ENCODE measurements around the gene GRP. TPM values are rescaled to one million over a fixed set of nuclear protein-coding genes. Genes with fewer than 3 reads are reported as not detected.
A peak's percentile ranks its signal among the peaks of the same experiment; 100 is the strongest.

GRP gene
- total RNA-seq, 1 experiment from 2014 or later: not detected

- POLR2A ChIA-PET: no interaction called here
- peaks cover 0 to 7% of the 10 kb centered on the region in 2 experiments; a peak in 2 of 4 replicates for H3K4me1 ChIP-seq (ENCODE audit: control insufficient read depth in 1 of 2, insufficient read depth in 2 of 2, low read length in 2 of 2)
- no peak overlapping the region for H3K27ac ChIP-seq (ENCODE audit: low read depth, low read length)
- no peaks in the 10 kb centered on the region for H3K79me2 ChIP-seq (ENCODE audit: insufficient read depth, low read length)
- no peaks in the 10 kb centered on the region for H3K9me2 ChIP-seq (ENCODE audit: insufficient read depth)
- no peaks in the 10 kb centered on the region for H3K9me3 ChIP-seq (ENCODE audit: control insufficient read depth in 1 of 2, insufficient read depth in 1 of 2, low read depth in 1 of 2, low read length in 2 of 2)
- H3K4me3 ChIP-seq (replicated peaks in 1 of 2; ENCODE audit: low read depth in 1 of 2, low read length in 2 of 2): no peak overlapping the region
- no peak for TF ChIP-seq ZBTB33 (IDR thresholded peaks at IDR 0.05; ENCODE audit: extremely low read depth, insufficient replicate concordance, low read length)
- no peak for TF ChIP-seq YY1 (IDR thresholded peaks at IDR 0.05; ENCODE audit: extremely low read depth, insufficient replicate concordance, low read depth, low read length)
- no peak for TF ChIP-seq CTCF (IDR thresholded peaks at IDR 0.05 in 2 of 3, conservative IDR thresholded peaks at IDR 0.05 in 1 of 3; ENCODE audit: borderline replicate concordance in 1 of 3, insufficient read depth in 1 of 3, low read depth in 2 of 3, low read length in 2 of 3)
- no peak for TF ChIP-seq EZH2phosphoT487 (IDR thresholded peaks at IDR 0.05; ENCODE audit: borderline replicate concordance)
- TF ChIP-seq POLR2AphosphoS5 (IDR thresholded peaks at IDR 0.05; ENCODE audit: low read depth, low read length): no peak
- no peak for TF ChIP-seq ATF3 (IDR thresholded peaks at IDR 0.05)
- TF ChIP-seq SP1 (IDR thresholded peaks at IDR 0.05; ENCODE audit: low read depth): no peak
- no peak for TF ChIP-seq EZH2 (IDR thresholded peaks at IDR 0.05)
- TF ChIP-seq TCF7L2 (IDR thresholded peaks at IDR 0.05; ENCODE audit: borderline replicate concordance, extremely low read depth, insufficient read depth, insufficient read length): no peak
- CTCF ChIA-PET: interaction anchor here (1.5 kb wide), 1 partner anchor 19 kb away, joined by 4 read pairs; no protein-coding TSS in a partner anchor
- H2AFZ ChIP-seq (ENCODE audit: low read depth, low read length, poor library complexity, severe bottlenecking): peak overlapping the region; percentile 26
- no peaks in the 10 kb centered on the region for H4K20me1 ChIP-seq (ENCODE audit: insufficient read depth)
- peaks cover 8% of the 10 kb centered on the region for H3K27me3 ChIP-seq (ENCODE audit: insufficient read depth, low read length)
- intact Hi-C loops (cut with micrococcal nuclease): no loop called here
- BruUV-seq (replicated peaks): no TSS peak
- no peak overlapping the region for H3K9ac ChIP-seq (ENCODE audit: low read length)
- RAD21 ChIA-PET (ENCODE audit: low non-redundant PET in 1 of 2, low total read pairs in 2 of 2, uncharacterized antibody in 2 of 2, unreplicated experiment in 2 of 2): no interaction called here
- DNase-seq (ENCODE audit: low read depth, low spot score) (no peak), ATAC-seq (no peak)
- H3K4me2 ChIP-seq (ENCODE audit: low read length): no peak overlapping the region
- H3K36me3 ChIP-seq (ENCODE audit: control insufficient read depth in 1 of 2, insufficient read depth in 2 of 2, low read length in 2 of 2): no peaks in the 10 kb centered on the region
Measured at GRCh38 chr18:59268127-59268720, 48.3 kb downstream of the GRP start.
